Omental fat pad (tissue), 4 donors: ENCODE results near the gene CD300H. TPM values are rescaled to one million over a fixed set of nuclear protein-coding genes. Genes with fewer than 3 reads are reported as not detected.

Experiments
- ATAC-seq: fragments of 150-250 bp; one replicate; pipeline ENCODE4 v1.9.1; 2016; ENCODE audit warnings: mild to moderate bottlenecking, moderate library complexity; ENCODE audit not compliant: low FRiP score
- DNase-seq: peaks from one replicate; pipeline ENCODE4 v3.0.0-alpha.2; 2019; ENCODE audit warnings: low spot score
- CTCF ChIP-seq, 3 donors: fragments of 450-650 bp; IDR thresholded peaks; one replicate each; pipeline ENCODE4 v1.5.1; 2016 to 2017; ENCODE audit warnings: antibody characterized with exemption in 3 of 3, mild to moderate bottlenecking in 3 of 3, moderate library complexity in 2 of 3
- total RNA-seq, 4 donors: library from RNA; depleted of rRNA; stranded (reverse); fragments of >200 nt; gene quantifications; one replicate each; pipeline ENCODE4 v1.1.0, GENCODE V29; 2016

The CD300H gene
- total RNA-seq, 4 donors from 2014 or later: not detected

DNA sequence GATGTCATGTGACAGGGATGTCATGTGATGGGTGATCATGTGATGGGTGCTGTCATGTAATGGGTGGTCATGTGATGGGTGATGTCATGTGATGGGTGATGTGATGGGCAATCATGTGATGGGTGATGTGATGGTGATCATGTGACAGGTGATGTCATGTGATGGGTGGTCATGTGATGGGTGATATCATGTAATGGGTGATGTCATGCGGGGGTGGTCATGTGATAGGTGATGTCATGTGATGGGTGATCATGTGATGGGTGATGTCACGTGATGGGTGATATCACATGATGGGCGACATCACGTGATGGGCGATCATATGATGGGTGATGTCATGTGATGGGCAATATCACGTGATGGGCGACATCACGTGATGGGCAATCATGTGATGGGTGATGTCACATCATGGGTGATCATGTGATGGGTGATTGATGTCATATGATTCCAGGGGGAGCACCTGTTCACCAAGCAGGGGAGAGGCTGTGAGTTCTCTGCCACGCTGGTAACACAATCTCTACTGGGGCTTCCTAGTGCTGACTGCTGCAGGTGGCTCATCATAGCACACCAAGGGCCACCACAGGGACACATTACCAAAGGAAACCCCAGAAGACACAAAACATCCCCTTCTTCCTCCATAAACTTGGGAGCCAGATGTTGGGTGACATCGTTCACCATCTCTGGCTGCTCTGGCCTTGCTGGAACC is 52.5 kb downstream of the CD300H start:
- ATAC-seq (no peak), DNase-seq (peak; percentile 60)

DNA sequence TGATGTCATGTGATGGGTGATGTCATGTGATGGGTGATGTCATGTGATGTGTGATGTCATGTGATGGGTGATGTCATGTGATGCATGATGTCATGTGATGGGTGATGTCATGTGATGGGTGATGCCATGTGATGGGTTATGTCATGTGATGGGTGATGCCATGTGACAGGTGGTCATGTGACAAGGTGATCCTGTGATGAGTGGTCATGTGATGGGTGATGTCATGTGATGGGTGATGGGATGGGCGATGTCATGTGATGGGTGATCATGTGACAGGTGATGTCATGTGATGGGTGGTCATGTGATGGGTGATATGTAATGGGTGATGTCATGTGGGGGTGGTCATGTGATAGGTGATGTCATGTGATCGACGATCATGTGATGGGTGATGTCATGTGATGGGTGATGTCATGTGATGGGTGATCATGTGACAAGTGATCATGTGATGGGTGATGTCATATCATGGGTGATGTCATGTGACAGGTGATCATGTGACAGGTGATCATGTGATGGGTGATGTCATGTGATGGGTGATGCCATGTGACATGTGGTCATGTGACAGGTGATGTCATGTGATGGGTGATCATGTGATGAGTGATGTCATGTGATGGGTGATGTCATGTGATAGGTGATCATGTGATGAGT is 53.2 kb downstream of the CD300H start:
- peak; percentile 66 for DNase-seq
- no peak for ATAC-seq
- no peak for TF ChIP-seq CTCF (IDR thresholded peaks at IDR 0.05)

More for the DNA sequence above, 52.5 kb downstream of the CD300H start:
- TF ChIP-seq CTCF (IDR thresholded peaks at IDR 0.05): no peak

DNA sequence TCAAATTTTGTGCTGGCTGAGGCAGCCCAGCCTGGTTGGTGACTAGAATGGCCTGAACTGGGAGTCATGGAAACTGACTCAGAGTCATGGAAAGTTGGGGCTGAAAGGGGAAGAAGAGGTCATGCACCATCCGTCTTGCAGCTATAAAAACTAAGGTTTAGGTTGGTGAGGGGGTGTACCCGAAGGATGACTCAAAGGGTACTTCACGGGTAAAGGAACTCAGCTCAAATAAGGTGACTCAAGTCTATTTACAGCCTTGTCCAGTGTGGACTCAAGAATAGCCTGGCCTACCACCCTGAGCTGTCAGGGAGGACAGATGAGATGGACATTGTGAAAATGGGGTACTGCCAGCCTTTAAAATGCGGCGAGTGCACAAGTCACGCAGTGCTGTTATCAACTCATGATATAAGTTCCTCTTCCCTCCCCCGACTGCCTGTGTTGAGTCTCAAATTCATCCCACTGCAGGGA is 54.7 kb downstream of the CD300H start:
- TF ChIP-seq CTCF (IDR thresholded peaks at IDR 0.05): no peak
- DNase-seq (no peak), ATAC-seq (peak; percentile 49)

DNA sequence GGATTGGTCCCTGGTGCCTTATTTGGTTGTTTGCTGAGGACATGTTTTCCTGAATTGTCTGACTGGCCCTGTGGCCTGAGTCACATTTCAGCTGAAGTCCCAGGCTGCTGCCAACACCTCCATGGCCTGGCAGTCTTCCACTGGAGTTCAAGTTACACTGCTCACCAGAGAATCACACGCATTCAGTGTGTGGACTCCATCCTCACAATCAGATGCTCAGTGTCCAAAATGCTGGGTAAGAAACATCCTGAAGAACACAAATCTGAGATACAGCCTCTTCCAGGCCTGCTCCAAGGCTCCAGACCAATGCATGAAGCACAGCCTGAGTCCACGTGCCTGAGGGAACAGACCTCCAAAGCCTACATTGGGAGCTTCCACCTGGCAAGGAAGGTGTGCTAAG is 55.3 kb downstream of the CD300H start:
- ATAC-seq: no peak
- no peak for TF ChIP-seq CTCF (IDR thresholded peaks at IDR 0.05)
- DNase-seq: no peak

Other genes with a start within 250 kb of the CD300H start
- gene KIF19, start 241.3 kb downstream of the CD300H start, total RNA-seq: 1 to 10 TPM in 2 of 4 donors, under 1 TPM in 2; 0.72 to 2.4 (median 1.4) TPM
- gene BTBD17, start 205.6 kb downstream of the CD300H start, total RNA-seq: under 1 TPM in 1 of 4 donors, not detected in 3; 0.36 TPM
- not detected for gene GPR142, start 200.0 kb downstream of the CD300H start, total RNA-seq
- gene GPRC5C, start 135.4 kb downstream of the CD300H start, total RNA-seq: 10 to 100 TPM; 11.5 to 29.0 (median 16.0) TPM
- 10 to 100 TPM in 3 of 4 donors, 1 to 10 TPM in 1; 4.8 to 24.6 (median 16.6) TPM for gene CD300A, start 100.9 kb downstream of the CD300H start, total RNA-seq
- 10 to 100 TPM in 1 of 4 donors, 1 to 10 TPM in 1, under 1 TPM in 2; 0.63 to 14.1 (median 0.86) TPM for gene CD300LB, start 36.0 kb downstream of the CD300H start, total RNA-seq
- gene CD300C, start 21.4 kb downstream of the CD300H start, total RNA-seq: 1 to 10 TPM; 1.6 to 9.4 (median 2.1) TPM
- under 1 TPM in 1 of 4 donors, not detected in 3; 0.79 TPM for gene CD300LD, start 24.8 kb upstream of the CD300H start, total RNA-seq
- 1 to 10 TPM; 1.6 to 9.2 (median 2.2) TPM for gene CD300E, start 56.2 kb upstream of the CD300H start, total RNA-seq
- gene CD300LF, start 145.4 kb upstream of the CD300H start, total RNA-seq: 1 to 10 TPM in 3 of 4 donors, not detected in 1; 1.1 to 2.5 (median 2.2) TPM
- gene RAB37, start 169.7 kb upstream of the CD300H start, total RNA-seq: 1 to 10 TPM in 2 of 4 donors, under 1 TPM in 2; 0.48 to 3.0 (median 1.4) TPM
- gene NHERF1, start 181.1 kb upstream of the CD300H start, total RNA-seq: 10 to 100 TPM; 18.0 to 51.7 (median 21.8) TPM
- gene NAT9, start 208.8 kb upstream of the CD300H start, total RNA-seq: 10 to 100 TPM; 15.1 to 35.9 (median 24.2) TPM